Measurements from ENCODE around the gene MYORG.

MYORG gene

GRCh38 chr9:34403554-34404380 is 27.1 kb upstream of the MYORG start:
- no peaks in the 10 kb centered on the region for H3K27me3 ChIP-seq (ENCODE audit: insufficient read depth, low read length, poor library complexity, severe bottlenecking)
- TF ChIP-seq, protein P1, sequence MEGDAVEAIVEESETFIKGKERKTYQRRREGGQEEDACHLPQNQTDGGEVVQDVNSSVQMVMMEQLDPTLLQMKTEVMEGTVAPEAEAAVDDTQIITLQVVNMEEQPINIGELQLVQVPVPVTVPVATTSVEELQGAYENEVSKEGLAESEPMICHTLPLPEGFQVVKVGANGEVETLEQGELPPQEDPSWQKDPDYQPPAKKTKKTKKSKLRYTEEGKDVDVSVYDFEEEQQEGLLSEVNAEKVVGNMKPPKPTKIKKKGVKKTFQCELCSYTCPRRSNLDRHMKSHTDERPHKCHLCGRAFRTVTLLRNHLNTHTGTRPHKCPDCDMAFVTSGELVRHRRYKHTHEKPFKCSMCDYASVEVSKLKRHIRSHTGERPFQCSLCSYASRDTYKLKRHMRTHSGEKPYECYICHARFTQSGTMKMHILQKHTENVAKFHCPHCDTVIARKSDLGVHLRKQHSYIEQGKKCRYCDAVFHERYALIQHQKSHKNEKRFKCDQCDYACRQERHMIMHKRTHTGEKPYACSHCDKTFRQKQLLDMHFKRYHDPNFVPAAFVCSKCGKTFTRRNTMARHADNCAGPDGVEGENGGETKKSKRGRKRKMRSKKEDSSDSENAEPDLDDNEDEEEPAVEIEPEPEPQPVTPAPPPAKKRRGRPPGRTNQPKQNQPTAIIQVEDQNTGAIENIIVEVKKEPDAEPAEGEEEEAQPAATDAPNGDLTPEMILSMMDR (conservative IDR thresholded peaks at IDR 0.05; ENCODE audit: low read length), result peak; percentile 100
- TF ChIP-seq EZH2phosphoT487 (IDR thresholded peaks at IDR 0.05; ENCODE audit: borderline replicate concordance), result no peak
- no peaks in the 10 kb centered on the region for H3K9me2 ChIP-seq (replicated peaks; ENCODE audit: low read depth, low read length)
- H3K79me2 ChIP-seq (ENCODE audit: insufficient read depth, low read length), result no peaks in the 10 kb centered on the region
- H3K9ac ChIP-seq (ENCODE audit: low read depth, low read length, poor library complexity, severe bottlenecking), result no peak overlapping the region
- H3K36me3 ChIP-seq (ENCODE audit: insufficient read depth, low read length), result no peaks in the 10 kb centered on the region
- H3K4me3 ChIP-seq (ENCODE audit: low read length, poor library complexity, severe bottlenecking), result no peak overlapping the region
- no peaks in the 10 kb centered on the region for H4K20me1 ChIP-seq (ENCODE audit: insufficient read depth, low read length, poor library complexity, severe bottlenecking)
- H3K4me1 ChIP-seq (ENCODE audit: insufficient read depth, low read length, poor library complexity, severe bottlenecking), result no peaks in the 10 kb centered on the region
- no peaks in the 10 kb centered on the region for H3K9me3 ChIP-seq (ENCODE audit: insufficient read depth, low read depth, low read length)
- no peaks in the 10 kb centered on the region for H3F3A ChIP-seq (ENCODE audit: low read depth)
- H3K4me2 ChIP-seq (ENCODE audit: low read depth, low read length, poor library complexity, severe bottlenecking), result no peak overlapping the region
- no peak overlapping the region for H2AFZ ChIP-seq (ENCODE audit: low read length)

DNA sequence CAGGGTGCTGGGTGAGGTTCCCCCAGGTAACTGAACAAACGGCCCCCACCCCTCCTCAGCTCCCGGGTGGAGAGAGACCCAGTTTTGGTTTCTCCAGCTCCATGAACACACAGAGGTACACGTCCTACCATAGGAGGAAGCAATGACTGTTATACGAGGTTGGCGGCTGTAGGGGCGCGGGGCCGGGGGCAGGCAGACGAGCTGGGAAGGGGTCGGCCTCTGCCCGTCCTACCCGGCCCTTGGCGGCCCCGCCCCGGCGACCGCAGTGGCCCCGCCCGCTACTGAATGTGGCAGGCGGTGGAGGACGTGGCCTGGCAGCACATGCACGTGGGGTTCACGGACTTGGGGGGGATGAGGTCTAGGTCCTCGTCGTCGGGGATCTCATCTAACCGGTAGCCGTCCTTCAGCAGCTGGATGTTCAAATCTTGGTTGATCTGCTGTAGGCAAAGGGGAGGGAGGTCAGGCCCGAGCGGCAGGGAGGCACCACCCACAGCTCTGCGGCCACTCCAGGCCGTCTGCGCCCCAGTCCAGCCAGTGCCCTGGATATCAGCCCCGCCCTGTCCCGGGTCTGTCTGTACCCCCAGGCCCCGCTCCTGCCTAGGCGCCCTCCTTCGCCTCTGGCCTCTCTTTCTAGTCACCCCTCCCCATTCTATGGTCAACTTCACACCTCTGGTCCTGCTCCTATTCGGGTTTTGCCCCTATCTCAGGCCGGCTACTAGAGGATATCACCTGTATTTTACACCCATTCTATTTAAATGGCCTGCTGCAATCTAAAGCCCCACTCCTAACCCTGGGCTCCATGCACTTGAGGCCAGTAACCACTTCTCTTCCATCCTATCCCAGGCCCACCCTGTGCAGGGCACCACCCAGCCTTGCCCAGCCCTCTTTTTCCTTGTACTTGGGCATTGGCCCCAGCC is 24.2 kb upstream of the MYORG start:
- Histone ChIP-seq H3K4me3 (ENCODE audit: low read length, poor library complexity, severe bottlenecking) (no peak overlapping the region), H3K27me3 (ENCODE audit: insufficient read depth, low read length, poor library complexity, severe bottlenecking) (no peaks in the 10 kb centered on the region), H3F3A (ENCODE audit: low read depth) (no peaks in the 10 kb centered on the region), H3K79me2 (ENCODE audit: insufficient read depth, low read length) (no peaks in the 10 kb centered on the region), H3K4me1 (ENCODE audit: insufficient read depth, low read length, poor library complexity, severe bottlenecking) (no peaks in the 10 kb centered on the region), H3K9me2 (replicated peaks; ENCODE audit: low read depth, low read length) (no peaks in the 10 kb centered on the region), H3K36me3 (ENCODE audit: insufficient read depth, low read length) (no peaks in the 10 kb centered on the region), H4K20me1 (ENCODE audit: insufficient read depth, low read length, poor library complexity, severe bottlenecking) (no peaks in the 10 kb centered on the region), H3K9me3 (ENCODE audit: insufficient read depth, low read depth, low read length) (no peaks in the 10 kb centered on the region), H3K4me2 (ENCODE audit: low read depth, low read length, poor library complexity, severe bottlenecking) (no peak overlapping the region), H2AFZ (ENCODE audit: low read length) (no peak overlapping the region), H3K9ac (ENCODE audit: low read depth, low read length, poor library complexity, severe bottlenecking) (no peak overlapping the region)
- TF ChIP-seq, protein P1 (conservative IDR thresholded peaks at IDR 0.05; ENCODE audit: low read length), result no peak
- no peak for TF ChIP-seq EZH2phosphoT487 (IDR thresholded peaks at IDR 0.05; ENCODE audit: borderline replicate concordance)

- H3K27me3 ChIP-seq (ENCODE audit: insufficient read depth, low read length, poor library complexity, severe bottlenecking), result no peaks in the 10 kb centered on the region
- H3K9me2 ChIP-seq (replicated peaks; ENCODE audit: low read depth, low read length), result no peaks in the 10 kb centered on the region
- no peak overlapping the region for H3K9ac ChIP-seq (ENCODE audit: low read depth, low read length, poor library complexity, severe bottlenecking)
- TF ChIP-seq EZH2phosphoT487 (IDR thresholded peaks at IDR 0.05; ENCODE audit: borderline replicate concordance), result no peak
- TF ChIP-seq, protein P1 (conservative IDR thresholded peaks at IDR 0.05; ENCODE audit: low read length), result no peak
- H3K4me1 ChIP-seq (ENCODE audit: insufficient read depth, low read length, poor library complexity, severe bottlenecking), result no peaks in the 10 kb centered on the region
- no peak overlapping the region for H3K4me3 ChIP-seq (ENCODE audit: low read length, poor library complexity, severe bottlenecking)
- no peaks in the 10 kb centered on the region for H3K36me3 ChIP-seq (ENCODE audit: insufficient read depth, low read length)
- no peaks in the 10 kb centered on the region for H3F3A ChIP-seq (ENCODE audit: low read depth)
- H3K9me3 ChIP-seq (ENCODE audit: insufficient read depth, low read depth, low read length), result no peaks in the 10 kb centered on the region
- H3K4me2 ChIP-seq (ENCODE audit: low read depth, low read length, poor library complexity, severe bottlenecking), result no peak overlapping the region
- H4K20me1 ChIP-seq (ENCODE audit: insufficient read depth, low read length, poor library complexity, severe bottlenecking), result no peaks in the 10 kb centered on the region
- H3K79me2 ChIP-seq (ENCODE audit: insufficient read depth, low read length), result no peaks in the 10 kb centered on the region
- no peak overlapping the region for H2AFZ ChIP-seq (ENCODE audit: low read length)
Measured at GRCh38 chr9:34400275-34400674, 23.6 kb upstream of the MYORG start.

Measured in Loucy (cell line).